Stimulated activated naive CD4-positive, alpha-beta T cell (primary cell): ENCODE measurements around the gene CC2D1A.

ENCODE experiments used
- DNase-seq, 6 experiments: peaks; one replicate each; lab custom pipeline; 2025; lab: John Stamatoyannopoulos, UW

CC2D1A gene

GRCh38 chr19:13937479-13938300, 31.7 kb downstream of the CC2D1A start:
- DNase-seq = no peak

DNA sequence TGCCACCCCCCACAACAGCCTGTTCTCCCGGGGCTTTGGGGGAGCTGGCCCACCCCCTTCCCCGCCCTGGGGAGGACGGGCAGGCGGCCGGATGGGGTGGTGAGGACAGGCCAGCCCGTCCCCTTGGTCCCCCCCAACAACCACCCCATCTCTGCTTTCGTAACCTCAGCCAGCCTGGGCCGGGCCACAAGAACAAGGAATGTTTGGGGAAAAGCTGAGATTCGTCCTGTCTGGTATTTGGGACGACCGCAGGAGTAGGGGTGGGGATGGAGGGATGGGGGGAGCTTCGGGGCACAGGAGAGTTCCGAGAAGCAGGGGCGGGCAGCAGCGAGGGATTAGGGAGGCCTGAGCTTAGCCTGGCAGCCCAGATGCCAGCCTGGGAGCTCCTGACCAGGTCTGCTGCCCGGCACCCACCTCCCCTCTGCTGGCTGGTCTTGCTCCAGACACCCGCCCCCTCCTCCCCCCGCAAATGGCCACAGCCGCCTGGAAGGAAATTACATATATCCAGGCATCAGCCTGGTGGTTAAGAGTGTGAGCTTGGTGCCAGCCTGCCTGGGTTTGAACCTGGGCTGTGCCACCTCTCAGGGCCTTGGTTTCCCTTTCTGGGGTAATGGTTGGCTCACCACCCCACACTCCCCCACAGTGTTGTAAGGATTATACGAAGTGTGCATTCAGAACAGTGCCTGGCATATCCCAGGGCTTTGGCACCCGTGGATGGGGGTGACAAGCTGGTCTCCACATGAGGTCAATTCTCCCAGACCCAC, 32.5 kb downstream of the CC2D1A start, which contains the start of gene PODNL1:
Gene PODNL1, minus strand, starts transcription at position 117 of the 764 bp plus-strand sequence. CDS start 236 bp downstream, outside the sequence.
- DNase-seq = no peak

- no peak for DNase-seq
These were observed 36.2 kb downstream of the CC2D1A start for GRCh38 chr19:13942023-13942684.

DNA sequence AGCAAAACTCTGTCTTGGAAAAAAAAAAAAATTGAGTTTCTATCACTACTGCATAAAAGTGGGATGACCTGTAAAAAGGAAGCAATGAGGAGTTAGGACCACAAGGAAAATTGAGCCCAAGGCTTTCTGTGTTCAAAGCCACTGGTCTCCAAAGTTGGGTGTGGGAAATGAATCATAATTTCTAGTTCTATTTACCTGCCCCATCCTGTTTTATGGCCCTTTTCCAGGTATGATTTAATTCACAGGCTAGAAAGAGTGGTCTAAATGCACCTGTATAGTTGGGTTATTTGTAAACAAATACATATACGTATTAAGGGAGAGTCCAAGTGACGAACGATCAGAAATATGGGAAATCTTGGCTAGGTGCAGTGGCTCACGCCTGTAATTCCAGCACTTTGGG, 40.4 kb downstream of the CC2D1A start:
- no peak for DNase-seq

GRCh38 chr19:13951043-13951442, 45.0 kb downstream of the CC2D1A start:
- DNase-seq = no peak

DNA sequence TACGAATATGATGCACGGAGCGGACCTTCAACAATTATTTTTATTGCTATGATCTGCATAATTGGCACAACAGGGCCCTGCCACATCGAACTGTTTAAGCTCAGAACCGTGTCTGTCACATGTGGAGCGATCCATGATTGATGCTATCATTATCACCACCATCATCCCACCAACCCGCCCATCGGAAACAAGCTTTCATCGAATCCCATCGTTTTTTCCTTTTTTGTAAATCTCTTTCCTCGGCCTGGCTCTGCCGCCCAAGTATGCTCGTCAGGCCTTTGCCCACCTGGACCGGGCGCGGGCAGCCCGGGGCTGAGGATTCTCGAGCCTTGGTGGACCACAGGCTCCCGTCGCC, 45.8 kb downstream of the CC2D1A start:
- DNase-seq = no peak

DNA sequence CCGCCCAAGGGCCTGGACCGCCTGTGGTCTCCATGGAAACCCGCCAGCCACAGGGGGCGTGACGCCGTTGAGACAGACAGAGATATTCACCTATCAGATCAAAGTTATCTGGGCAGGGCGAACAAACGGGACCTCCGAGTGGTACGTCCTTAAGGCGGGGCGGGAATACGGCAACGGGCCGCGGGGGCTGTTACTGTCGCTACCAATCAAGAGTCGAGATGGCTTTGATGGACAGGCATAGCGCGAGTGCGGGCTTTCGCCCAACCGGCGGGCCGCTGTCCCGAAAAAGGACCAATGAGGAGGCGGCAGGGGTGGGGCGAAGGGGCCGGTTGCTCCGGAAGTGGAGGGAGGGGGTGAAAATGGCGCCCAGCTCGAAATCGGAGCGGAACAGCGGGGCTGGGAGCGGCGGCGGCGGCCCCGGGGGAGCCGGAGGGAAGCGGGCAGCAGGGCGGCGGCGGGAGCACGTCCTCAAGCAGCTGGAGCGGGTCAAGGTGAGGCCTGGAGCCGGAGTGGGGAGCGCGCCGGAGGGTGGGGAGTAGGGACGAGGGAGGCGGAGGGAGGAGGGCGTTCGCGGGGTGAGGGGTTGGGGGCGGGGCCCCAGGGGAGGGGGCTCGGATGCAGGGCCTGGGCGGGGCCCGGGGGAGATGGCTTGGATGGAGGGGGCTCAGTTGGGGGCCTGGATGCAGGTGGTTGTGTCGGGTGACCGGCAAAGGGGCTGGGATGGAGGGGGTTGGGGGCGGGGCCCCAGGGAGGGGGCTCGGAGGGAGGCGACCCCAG, 46.3 kb downstream of the CC2D1A start, which contains the start of gene DCAF15:
Gene DCAF15, plus strand, starts transcription at position 356 of the 777 bp plus-strand sequence. Its CDS starts 4 bp downstream, at position 360.
- peak; percentile 95 to 99 (median 98) for DNase-seq

DNA sequence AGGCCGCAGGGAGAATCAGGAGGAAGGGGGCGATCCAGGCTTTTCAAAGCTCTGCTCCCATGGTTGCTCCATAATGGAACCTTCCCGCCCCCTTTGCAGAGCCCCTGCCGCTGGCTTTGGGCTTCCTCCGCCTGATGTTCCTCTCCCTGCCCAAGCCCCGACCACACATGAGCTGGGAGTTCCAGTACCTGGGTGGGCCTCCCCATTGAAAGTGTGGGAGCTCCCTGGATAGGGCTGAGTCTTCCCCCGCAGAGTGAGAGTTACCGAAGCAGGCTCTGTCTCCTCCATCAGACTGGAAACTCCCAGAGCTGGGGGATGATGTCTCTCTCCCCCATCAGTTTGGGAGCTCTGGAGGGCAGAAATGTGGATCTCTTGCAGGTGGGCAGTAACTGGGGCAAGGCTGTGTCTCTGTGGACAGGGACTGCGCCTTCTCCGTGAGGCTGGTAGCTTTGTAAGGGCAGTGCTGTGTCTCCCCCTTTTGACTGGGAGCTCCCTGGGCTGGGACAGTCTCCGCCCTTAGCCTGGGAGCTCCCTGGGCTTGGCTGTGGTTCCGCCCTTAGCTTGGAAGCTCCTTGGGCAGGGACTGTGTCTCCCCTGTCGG, 47.0 kb downstream of the CC2D1A start:
- peak in 1 of 6 experiments; percentile 10 for DNase-seq

- no peak for DNase-seq
These were observed 48.2 kb downstream of the CC2D1A start for GRCh38 chr19:13954185-13954584.

DNA sequence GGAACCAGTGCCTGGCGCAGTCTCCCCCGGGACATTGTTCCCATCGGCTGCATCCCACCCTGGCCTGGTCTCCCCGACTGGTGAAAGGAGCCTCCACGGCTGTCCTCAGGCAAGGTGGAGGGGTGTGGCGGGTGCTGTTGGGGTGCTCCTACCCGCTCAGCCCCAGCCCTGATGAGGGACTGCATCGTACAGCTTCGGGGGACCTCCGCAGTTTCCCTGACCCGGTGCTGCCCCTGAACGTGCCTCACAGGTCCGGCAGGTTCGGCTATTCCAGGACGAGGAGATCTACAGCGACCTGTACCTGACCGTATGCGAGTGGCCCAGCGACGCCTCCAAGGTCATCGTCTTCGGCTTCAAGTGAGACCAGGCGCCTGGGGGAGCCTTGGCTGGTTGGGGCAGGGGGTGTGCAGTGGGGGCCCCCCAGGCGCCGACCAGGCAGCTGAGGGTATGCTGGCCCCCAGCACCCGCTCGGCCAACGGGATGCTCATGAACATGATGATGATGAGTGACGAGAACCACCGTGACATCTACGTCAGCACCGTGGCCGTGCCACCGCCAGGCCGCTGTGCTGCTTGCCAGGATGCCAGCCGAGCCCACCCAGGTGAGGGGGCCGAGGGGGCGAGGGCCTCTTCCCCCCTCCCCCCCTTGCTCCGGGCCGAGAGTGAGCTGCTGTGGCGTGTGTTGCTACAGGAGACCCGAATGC, 49.8 kb downstream of the CC2D1A start:
- no peak for DNase-seq

DNA sequence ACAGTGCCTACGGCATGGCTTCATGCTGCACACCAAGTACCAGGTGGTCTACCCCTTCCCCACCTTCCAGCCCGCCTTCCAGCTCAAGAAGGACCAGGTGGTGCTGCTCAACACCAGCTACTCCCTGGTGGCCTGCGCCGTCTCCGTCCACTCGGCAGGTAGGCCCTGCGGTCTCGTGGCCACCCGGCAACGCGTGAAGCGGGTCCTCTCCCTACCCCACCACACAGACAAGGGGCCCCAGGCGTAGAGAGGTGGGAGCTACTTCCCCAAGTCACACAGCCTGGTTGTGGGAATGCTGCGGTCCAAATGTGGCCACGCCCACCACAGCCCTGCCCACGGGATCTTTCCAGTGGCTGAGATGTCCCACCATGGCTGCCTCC, 50.4 kb downstream of the CC2D1A start:
- no peak for DNase-seq

DNA sequence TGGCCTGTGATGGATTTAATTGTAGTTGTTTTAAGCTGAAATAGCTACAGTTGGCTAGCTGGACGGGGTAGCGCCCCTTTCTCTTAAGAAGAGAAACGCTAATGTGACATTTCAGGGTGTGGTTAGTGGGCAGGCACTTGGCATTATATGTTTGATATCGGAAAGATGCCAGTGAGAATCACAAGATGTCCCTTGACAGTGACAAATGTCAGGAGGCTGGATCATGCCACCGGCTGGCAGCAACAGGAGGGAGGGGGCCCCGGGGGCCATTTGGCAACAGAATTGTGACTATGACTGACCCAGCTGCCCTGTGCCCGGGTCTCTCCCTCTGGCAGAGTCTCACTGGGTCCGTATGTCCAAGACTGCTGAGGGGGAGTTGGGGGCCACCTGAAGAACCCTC, 51.0 kb downstream of the CC2D1A start:
- no peak for DNase-seq

DNA sequence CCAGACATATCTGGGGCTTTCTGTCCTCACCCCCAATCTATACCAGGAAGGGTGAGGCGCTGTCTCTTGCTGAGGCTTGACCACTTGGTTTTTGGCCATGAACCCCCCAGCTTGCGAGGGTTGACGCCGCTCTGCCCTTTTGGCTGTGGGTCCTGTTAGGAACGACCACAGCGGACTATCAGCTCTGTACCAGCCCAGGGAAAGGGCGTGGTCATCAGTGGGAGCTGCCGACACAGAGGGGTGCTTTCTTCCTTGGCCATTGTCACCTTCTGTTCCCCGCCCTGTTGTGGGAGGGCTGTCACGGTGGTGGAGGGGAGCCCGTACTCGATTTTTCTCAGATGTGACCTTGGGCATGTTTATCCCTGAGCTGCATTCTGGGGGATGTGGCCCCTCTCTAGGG, 52.0 kb downstream of the CC2D1A start:
- DNase-seq = no peak

DNA sequence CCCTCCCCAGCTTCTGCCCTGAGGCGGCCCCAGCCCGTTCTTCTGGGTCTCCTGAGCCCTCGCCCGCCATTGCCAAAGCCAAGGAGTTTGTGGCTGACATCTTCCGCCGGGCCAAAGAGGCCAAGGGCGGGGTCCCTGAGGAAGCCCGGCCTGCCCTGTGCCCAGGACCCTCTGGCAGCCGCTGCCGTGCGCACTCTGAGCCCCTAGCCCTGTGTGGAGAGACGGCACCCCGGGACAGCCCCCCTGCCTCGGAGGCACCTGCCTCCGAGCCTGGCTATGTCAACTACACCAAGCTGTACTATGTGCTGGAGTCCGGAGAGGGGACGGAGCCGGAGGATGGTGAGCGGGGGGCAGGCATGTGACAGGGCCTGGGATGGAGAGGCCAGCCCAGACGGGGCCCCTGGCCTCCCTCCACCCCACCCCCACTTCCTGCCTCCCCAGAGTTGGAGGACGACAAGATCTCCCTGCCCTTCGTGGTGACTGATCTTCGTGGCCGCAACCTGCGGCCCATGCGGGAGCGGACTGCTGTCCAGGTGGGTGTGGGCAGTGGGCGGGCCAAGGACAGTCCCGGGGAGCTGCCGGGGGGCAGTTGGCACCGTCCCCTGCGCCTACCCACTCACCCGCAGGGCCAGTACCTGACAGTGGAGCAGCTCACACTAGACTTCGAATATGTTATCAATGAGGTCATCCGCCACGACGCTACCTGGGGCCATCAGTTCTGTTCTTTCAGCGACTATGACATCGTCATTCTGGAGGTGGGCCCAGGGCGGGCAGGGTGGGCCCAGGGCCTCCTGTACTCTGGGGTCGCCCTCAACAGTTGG, 53.4 kb downstream of the CC2D1A start:
- DNase-seq = no peak

DNA sequence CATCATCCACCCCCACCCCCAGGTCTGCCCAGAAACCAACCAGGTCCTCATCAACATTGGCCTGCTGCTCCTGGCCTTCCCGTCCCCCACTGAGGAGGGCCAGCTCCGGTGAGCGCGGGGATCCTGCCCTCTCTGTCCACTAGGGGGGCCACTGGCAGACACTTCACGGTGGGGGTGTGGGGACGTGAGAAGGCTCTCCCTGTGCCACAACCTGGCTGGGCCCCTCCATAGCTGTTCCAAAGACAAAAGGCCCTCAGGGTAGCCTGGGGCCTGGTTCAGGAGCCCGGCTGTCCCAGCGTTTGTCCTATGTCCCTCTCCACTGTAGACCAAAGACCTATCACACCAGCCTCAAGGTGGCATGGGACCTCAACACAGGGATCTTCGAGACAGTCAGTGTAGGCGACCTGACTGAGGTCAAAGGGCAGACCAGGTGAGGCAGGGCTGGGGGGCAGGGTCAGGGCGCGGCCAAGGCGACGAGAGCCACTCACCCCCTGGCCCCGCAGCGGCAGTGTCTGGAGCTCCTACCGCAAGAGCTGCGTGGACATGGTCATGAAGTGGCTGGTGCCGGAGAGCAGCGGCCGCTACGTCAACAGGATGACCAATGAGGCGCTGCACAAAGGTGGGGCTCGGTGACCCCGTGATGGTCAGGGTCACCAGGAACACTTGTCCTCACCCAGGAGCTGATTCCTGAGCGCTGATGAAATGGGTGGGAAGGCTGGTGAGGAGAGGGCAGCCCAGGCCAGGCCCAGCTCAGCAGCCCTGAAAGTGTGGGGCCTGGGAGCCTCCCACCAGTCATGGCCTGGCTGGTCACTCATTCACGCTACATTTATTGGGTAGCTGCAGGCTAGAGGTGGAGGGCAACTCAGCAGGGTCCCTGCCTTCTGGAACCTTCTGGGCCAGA, 54.2 kb downstream of the CC2D1A start:
- DNase-seq = peak in 3 of 6 experiments; percentile 14 to 36 (median 21)

DNA sequence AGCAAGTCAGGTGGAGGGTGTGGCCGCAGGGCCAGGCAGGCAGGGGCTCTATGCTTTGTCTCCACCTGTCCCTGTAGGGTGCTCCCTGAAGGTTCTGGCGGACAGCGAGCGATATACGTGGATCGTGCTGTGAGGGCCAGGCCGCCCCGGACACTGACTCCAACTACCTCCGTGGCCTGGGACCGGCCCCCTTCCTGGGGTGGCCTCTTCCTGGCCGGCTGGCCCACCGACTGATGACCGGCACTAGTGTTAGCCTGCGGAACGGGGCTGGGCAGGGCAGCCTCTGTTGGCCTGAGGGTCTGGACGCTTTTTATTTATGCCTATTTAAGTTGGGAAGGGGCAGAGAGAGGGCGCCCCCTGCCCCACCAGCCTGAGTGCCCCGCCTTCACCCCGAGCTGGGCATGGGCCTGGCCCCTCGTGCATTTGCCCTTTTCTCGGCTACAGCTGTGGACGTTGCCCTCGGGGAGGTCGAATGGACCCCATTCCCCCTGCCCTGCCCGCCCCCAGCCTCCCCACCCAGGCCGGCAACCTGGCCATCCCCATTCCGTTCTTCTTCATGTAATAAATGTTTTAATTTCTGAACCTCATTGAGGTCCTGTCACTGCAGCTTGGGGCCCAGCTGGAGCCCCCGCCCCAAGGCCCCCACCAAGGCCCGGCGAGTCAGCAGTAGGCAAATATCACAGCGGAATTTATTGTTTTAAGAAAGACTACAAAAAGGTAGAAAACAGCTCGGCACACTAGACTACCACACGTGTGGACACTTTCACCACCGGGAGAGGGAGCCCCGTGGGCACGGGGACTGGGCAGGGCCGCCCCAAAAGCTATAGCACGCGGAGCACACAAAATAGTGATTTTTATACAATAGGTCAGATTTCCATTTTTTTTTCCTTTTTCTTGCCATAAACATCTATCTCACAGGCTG, 55.1 kb downstream of the CC2D1A start:
- DNase-seq = no peak

- no peak for DNase-seq
These were observed 56.1 kb downstream of the CC2D1A start for GRCh38 chr19:13961826-13962698.
